ENCODE measurements around the gene TMEM61.
A peak's percentile ranks its signal among the peaks of the same experiment; 100 is the strongest.
"Not testable (repeated sequence)": the region's sequence is repeated elsewhere in the genome, so short reads cannot be mapped to it uniquely, and the experiment has no call there.

Gene TMEM61

DNA sequence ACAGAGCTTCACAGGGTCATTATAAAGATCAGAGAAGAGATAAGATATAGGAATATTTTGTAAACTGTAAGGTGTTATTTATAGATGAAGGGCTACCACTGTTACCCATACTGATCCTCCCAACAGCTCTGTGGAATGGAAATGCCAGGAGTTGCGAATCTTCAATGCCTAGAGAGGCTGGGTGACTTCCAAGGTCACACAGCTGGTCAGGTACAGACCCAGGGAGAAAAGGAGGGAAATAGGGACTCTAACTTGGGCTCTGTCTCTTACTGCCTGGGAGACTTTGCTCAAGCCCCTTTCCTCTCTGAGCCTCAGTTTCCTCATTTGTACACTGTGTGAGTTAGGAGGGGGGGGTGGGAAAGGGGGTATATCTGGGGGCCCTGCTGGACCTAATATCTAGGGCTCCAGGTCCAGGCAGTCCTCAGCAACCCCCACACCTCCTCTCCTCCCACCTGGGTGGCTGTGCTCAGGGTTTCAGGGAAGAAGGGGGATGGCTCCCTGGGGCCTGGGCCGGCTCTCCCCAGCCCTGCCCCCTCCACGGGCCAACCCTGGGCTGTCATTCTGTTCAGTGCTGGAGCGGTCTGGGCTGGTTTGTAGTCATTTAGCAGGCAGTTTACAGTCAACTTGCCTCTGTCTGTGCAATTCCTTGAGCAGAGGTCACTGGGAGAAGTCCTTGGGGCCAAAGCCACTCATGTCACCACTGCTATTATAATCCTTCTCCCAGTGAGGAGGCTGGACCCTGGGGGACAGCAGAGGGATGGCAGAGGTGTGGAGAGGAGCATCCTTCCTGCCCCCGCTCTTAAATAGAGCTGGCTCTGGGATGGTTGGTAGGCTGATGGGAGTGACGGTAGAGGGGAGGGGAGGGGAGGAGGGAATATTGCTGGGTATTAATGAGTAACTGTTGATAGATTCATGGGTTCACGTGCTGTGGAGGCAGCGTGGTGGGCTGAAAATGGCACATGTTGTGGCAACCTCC lies 20.0 kb downstream of the TMEM61 start:
- DNase-seq: no peak

- DNase-seq: no peak
These were observed 20.9 kb downstream of the TMEM61 start for GRCh38 chr1:55001311-55001710.

DNA sequence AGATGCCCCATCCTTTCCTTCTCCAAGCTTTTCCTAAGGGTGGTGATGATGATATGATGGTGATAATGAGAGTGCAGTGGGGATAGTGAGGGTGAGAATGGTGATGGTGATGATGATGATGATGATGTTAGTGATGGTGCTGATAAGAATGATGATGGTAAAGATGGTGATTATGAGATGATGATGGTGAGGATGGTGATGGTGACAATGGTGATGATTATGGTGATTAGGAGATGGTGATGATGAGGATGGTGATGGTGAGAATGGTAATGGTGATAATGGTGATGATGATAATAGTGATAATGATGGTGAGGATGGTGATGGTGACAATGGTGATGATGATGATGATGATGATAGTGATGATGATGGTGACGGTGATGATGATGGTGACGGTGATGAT lies 22.3 kb downstream of the TMEM61 start:
- no peak for DNase-seq

DNA sequence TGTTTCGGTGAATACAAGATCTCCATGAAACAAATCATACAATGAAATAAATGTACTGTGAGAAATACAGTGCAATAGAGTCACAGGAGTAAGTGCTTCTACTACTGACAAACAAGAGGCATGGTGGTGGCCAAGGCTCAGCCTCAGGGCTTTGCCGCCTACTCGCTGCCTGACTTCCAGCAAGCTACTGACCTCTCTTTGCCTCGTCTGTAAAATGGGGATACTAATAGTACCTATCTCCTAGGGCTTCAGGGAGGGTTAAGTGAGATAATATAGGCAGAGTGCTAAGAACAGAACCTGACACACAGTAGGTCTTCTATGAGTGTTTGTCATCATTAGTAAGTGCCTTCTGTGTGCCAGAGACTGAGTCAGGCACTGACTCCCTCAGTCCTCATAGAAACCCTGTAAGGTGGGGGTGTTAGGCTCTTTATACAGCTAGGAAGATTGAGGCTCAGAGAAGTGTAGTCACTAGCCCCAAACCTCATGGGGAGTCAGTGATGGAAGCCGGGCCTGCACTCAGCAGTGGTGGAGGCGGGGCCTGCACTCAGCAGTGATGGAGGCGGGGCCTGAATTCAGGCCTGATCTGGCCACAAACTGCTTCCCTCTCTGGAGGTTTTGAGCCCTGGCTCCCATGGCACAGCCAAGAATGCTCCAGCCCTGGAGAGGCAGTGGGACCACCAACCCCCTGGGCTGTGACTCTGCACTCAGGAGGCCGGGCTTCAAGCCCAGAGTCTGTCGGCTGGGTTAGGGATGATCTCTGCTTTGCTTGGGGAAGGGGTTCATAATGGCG lies 25.1 kb downstream of the TMEM61 start:
- DNase-seq: no peak

GRCh38 chr1:55006931-55007330 lies 26.5 kb downstream of the TMEM61 start:
- no peak for DNase-seq

- DNase-seq: no peak
These were observed 27.2 kb downstream of the TMEM61 start for GRCh38 chr1:55007625-55008024.

DNA sequence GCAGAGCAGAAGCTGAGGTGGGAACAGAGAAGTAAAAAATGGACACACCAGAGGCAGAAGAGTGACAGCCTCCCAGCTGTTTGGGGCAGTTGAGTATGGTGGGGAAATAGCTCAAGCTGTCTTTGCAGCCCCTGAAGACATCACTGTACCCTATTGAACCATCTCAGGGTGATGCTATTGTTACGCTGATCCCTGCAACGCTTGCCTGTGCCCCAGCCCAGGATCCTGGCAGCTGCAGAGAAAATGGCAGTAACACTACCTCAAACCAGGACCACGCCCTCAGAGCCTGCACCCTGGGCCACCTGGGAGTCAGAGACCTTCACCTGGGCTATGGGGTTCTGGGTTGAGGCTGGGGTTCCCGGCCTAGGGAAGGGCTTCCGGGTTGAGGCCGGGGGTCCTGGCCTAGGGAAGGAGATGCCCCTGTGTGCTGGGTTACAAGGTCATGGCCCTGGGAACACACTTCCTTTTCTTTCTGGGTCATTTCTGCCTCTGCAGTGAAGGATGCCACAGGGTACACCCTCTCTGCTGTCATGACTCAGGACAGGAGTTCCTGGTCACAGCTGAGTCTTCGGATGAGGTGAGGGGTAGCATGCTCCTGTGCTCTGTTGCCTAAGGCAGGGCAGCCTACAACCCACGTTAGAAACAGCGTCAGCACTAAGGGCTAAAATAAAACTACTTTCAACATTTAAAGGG lies 29.9 kb downstream of the TMEM61 start:
- DNase-seq: no peak

GRCh38 chr1:55010887-55011217 lies 30.4 kb downstream of the TMEM61 start:
- DNase-seq: no peak

DNA sequence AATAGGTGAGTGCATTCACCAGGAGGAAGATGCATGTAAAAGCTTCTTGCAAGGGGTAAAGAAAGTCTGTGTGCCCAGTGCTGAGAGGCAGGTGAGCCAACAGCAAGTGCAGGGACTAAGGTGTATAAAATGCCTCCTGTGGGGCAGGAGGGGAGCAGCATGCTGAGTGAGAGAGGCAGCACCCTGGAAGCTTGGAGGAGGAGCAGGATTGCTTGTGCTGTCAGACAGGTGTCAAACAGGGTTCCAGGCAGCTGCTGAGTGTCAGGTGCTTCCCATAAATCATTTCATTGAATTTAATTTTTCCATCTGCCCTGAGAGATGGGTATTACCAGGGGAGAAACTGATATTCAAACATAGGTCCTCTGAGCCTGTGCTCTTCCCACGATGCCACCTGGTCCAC lies 32.2 kb downstream of the TMEM61 start:
- no peak for DNase-seq

DNA sequence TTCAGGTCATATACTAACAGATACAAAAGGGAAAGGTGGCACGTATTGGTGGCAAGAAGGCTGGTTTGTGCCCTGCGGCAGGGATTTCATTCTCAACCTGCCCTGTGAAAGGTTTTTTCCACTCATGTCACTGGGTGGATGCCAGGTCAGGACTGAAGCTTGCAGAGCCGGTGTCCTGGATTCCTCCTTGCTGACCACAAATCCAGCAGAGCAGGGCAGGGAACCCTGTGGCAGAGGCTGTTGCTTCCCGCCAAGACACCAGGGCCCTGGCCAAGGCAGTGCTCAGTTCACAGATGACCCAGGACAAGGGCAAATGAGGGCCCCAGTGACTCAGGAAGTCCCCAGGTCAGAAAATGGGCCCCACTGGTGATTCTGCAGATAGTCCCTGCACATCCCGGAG lies 34.7 kb downstream of the TMEM61 start:
- DNase-seq: no peak

- no peak for DNase-seq
These were observed 35.5 kb downstream of the TMEM61 start for GRCh38 chr1:55015731-55016620.

- DNase-seq: no peak
These were observed 38.0 kb downstream of the TMEM61 start for GRCh38 chr1:55018395-55018794.

GRCh38 chr1:55021942-55022546 lies 41.6 kb downstream of the TMEM61 start:
- peak in 53 of 56 donors; percentile 3 to 80 (median 34) for DNase-seq

DNA sequence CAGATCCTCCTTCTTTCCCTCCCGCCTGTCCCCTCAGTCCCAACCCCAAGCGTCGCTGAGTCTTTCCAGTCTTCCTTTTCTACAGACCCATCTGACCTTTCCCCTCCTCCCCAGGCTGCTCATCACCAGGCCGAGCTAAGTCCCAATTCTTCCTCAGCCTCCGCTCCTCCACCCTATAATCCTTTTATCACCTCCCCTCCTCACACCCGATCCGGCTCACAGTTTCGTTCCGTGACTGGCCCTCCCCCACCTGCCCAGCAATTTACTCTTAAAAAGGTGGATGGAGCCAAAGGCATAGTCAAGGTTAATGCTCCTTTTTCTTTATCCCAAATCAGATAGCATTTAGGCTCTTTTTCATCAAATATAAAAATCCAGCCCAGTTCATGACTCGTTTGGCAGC lies 43.7 kb downstream of the TMEM61 start:
- not testable (repeated sequence) for DNase-seq

DNA sequence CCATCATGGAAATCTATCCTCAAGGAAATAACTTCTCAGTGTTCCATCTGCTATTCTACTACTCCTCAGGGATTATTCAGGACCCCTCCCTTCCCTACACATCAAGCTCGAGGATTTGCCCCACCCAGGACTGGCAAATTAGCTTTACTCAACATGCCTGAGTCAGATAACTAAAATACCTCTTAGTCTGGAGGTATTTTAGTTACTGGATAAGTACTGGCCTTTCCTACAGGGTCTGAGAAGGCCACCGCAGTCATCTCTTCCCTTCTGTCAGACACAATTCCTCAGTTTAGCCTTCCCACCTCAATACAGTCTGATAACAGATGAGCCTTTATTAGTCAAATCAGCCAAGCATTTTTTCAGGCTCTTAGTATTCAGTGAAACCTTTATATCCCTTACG lies 46.3 kb downstream of the TMEM61 start:
- not testable (repeated sequence) for DNase-seq

- DNase-seq: not testable (repeated sequence)
These were observed 50.7 kb downstream of the TMEM61 start for GRCh38 chr1:55031098-55031497.

DNA sequence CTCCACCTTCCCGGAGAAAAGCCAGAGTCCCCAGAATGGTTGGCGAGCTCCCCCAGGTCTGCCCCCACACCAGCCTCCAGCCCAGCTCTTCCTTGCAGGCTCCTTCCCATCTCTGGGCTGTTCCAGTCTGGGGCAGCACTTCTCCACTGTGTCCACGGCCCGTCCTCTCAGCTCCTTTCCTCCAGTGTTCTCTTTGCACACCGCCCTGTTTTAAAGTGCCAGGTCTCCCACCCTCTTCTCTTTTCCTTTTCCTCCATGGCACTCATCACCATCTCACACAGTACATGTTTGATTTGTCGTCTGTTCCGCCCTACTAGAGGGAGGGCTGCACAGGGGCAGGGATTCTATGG lies 52.8 kb downstream of the TMEM61 start:
- DNase-seq: no peak

DNA sequence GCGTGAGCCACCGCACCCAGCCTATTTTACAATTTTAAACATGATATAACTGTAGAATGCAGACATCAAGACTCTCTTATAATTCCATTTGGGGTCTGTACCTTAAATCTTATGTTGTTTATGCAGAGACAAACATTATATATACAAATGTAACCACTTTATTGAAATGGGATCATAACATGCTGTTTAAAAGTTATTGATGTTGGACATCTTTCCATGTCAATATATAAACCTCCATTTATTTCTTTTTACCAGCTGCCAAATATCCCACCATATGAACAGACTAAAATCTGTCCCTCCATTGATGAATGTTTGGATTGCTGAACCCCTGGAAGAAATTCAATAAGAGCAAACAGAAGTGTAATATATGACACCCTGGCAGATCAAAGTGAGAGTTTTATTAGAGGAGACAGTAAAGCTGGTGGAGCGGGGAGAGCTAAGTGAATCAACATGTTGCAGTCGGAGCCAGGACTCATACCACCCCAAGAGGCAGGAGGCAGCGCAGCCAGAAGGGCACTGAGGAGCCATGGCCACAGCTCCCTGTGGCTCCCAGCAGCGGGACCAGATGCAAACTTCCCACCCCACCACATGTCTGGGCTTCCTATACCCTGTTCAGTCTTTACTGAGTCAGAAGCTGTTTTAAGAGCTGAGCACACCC lies 54.2 kb downstream of the TMEM61 start:
- no peak for DNase-seq

DNA sequence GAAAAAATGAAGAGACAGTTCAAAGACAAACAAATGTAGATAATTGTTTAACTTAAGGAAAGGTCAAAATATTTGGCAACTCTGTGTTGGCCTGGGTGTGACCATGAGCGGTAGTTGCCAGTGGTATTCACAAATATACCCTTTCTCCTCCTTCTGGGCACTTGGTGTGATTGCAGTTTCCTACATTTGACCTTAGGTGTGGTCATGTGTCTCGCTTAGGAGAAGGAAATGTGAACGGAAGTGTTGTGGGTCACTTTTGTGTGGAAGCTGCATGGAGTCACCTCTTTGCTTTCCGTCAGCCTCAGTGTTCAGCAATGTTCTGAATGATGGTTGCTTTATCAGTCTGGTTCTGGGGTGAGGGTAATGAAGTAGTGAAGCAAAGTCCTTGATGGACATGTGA lies 55.5 kb downstream of the TMEM61 start:
- DNase-seq: no peak
